Upper lobe of left lung (tissue), 6 donors: ENCODE data around the gene ALKBH7. TPM values are rescaled to one million over a fixed set of nuclear protein-coding genes. Genes with fewer than 3 reads are reported as not detected.
"Not testable (repeated sequence)": the region's sequence is repeated elsewhere in the genome, so short reads cannot be mapped to it uniquely, and the experiment has no call there.

Experiments
- ATAC-seq, 2 donors: fragments of 200-7000 bp; cut with Tn5 transposase; one replicate each; pipeline ENCODE4 v1.9.1; 2022; ENCODE audit warnings: mild to moderate bottlenecking in 2 of 2, moderate library complexity in 2 of 2; ENCODE audit not compliant: low FRiP score in 2 of 2
- DNase-seq, 2 donors: peaks; one replicate each; pipeline ENCODE4 v3.0.0-alpha.2; 2019 to 2020
- H3K27ac ChIP-seq, 4 donors: fragments of 200-600 bp; sonication (generic); one replicate each; pipeline ENCODE4 v1.5.1; 2016 to 2019
- H3K27me3 ChIP-seq, 4 donors: fragments of 200-600 bp; sonication (generic); one replicate each; pipeline ENCODE4 v1.5.1; 2017 to 2019
- H3K36me3 ChIP-seq, 4 donors: fragments of 200-600 bp; sonication (generic); one replicate each; pipeline ENCODE4 v1.5.1; 2016 to 2019
- H3K4me1 ChIP-seq, 4 donors: fragments of 200-600 bp; sonication (generic); one replicate each; pipeline ENCODE4 v1.5.1; 2018 to 2019
- H3K4me3 ChIP-seq, 4 donors: fragments of 200-600 bp; sonication (generic); one replicate each; pipeline ENCODE4 v1.5.1; 2017 to 2019; ENCODE audit warnings: mild to moderate bottlenecking in 2 of 4, moderate library complexity in 1 of 4
- H3K9me3 ChIP-seq, 4 donors: fragments of 200-600 bp; sonication (generic); one replicate each; pipeline ENCODE4 v1.5.1; 2018 to 2019
- EP300 ChIP-seq, 4 donors: sonication (generic); formaldehyde crosslinking; IDR thresholded peaks; one replicate each; pipeline ENCODE4 v1.5.1; 2017; ENCODE audit warnings: antibody characterized with exemption in 4 of 4, control low read depth in 2 of 4
- POLR2A ChIP-seq, 4 donors: fragments of 450-650 bp; IDR thresholded peaks; one replicate each; pipeline ENCODE4 v1.5.1; 2016 to 2017; ENCODE audit warnings: antibody characterized with exemption in 4 of 4, mild to moderate bottlenecking in 2 of 4
- POLR2AphosphoS5 ChIP-seq, 2 donors: sonication (generic); formaldehyde crosslinking; IDR thresholded peaks; one replicate each; pipeline ENCODE4 v1.5.1; 2017; ENCODE audit warnings: antibody characterized with exemption in 2 of 2
- WGBS, 2 donors: methylation state at CpG; one replicate each; pipeline ENCODE4 v1.1.5; 2017 to 2018; 5-methylcytosine and 5-hydroxymethylcytosine counted together
- total RNA-seq, 6 donors: library from RNA; depleted of rRNA in 4 of 6; stranded (reverse); fragments of >200 nt in 4 of 6; gene quantifications; one replicate each; pipeline versions ENCODE4 v1.1.0 to v1.2.1, GENCODE V29; 2016 to 2021
- TF ChIP-seq, protein P1 (sequence below), 6 experiments: fragments of 450-650 bp in 4 of 6; fragments of 200-600 bp in 2 of 6; sonication (generic) in 2 of 6; IDR thresholded peaks; one replicate each; pipeline ENCODE4 v1.5.1; 2016 to 2019; ENCODE audit warnings: antibody characterized with exemption in 6 of 6
- donor health status: DM: no; HTN: no; CAD: no; lungs with moderate emphysema.
- donor health status: DM: no; HTN: yes; CAD: no; lungs with severe emphysema.

ALKBH7 gene
- total RNA-seq, 6 donors from 2014 or later, result 58.5 to 105 (median 77.0) TPM

GRCh38 chr19:6396305-6396704 is 23.7 kb downstream of the ALKBH7 start:
- TF ChIP-seq, protein P1, sequence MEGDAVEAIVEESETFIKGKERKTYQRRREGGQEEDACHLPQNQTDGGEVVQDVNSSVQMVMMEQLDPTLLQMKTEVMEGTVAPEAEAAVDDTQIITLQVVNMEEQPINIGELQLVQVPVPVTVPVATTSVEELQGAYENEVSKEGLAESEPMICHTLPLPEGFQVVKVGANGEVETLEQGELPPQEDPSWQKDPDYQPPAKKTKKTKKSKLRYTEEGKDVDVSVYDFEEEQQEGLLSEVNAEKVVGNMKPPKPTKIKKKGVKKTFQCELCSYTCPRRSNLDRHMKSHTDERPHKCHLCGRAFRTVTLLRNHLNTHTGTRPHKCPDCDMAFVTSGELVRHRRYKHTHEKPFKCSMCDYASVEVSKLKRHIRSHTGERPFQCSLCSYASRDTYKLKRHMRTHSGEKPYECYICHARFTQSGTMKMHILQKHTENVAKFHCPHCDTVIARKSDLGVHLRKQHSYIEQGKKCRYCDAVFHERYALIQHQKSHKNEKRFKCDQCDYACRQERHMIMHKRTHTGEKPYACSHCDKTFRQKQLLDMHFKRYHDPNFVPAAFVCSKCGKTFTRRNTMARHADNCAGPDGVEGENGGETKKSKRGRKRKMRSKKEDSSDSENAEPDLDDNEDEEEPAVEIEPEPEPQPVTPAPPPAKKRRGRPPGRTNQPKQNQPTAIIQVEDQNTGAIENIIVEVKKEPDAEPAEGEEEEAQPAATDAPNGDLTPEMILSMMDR (IDR thresholded peaks at IDR 0.05), result no peak
- TF ChIP-seq EP300 (IDR thresholded peaks at IDR 0.05) (no peak), POLR2A (IDR thresholded peaks at IDR 0.05) (no peak), POLR2AphosphoS5 (IDR thresholded peaks at IDR 0.05) (no peak)
- WGBS, 2 donors, result 92 to 95% methylated on average over 12 of the region's 12 CpGs
- Histone ChIP-seq H3K36me3 (peaks cover 0 to 4% (median 0%) of the 10 kb centered on the region in 4 donors), H3K4me1 (peaks cover 8 to 21% (median 11%) of the 10 kb centered on the region in 4 donors), H3K4me3 (no peak overlapping the region), H3K9me3 (no peaks in the 10 kb centered on the region), H3K27me3 (no peaks in the 10 kb centered on the region), H3K27ac (no peak overlapping the region)
- DNase-seq, result no peak
- no peak for ATAC-seq

DNA sequence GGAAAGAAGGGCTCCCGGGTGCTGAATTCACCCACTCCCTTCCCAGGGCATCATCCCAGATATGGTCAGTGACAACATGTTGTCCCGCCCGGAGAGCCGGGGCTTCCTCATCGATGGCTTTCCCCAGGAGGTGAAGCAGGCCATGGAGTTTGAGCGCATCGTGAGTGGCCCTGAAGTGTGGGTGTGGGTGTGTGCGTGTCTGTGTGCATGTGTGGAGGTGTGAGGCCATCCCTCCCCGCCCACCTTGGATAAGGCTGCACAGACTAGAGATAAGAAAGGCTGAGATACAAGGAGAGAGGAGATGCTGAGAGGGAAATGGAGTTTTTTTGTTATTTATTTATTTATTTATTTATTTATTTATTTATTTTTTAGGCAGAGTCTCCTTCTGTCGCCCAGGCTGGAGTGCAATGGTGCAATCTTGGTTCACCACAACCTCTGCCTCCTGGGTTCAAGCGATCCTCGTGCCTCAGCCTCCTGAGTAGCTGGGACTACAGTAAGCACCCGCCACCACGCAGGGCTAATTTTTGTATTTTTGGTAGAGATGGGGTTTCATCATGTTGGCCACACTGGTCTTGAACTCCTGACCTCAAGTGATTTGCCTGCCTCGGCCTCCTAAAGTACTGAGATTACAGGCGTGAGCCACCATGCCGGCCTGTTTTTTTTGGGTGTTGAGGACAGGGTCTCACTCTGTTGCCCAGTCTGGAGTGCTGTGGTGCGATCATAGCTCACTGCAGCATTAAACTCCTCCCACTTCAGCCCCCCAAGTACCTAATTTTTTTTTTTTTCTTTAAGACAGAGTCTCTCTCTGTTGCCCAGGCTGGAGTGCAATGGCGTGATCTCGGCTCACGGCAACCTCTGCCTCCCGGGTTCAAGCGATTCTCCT is 27.7 kb downstream of the ALKBH7 start:
- not testable (repeated sequence) for H3K4me1 ChIP-seq, DNase-seq, H3K4me3 ChIP-seq, H3K9me3 ChIP-seq, H3K27ac ChIP-seq, H3K36me3 ChIP-seq, ATAC-seq, H3K27me3 ChIP-seq
- WGBS, 2 donors, result 85 to 95% methylated on average over 23 of the region's 23 CpGs

DNA sequence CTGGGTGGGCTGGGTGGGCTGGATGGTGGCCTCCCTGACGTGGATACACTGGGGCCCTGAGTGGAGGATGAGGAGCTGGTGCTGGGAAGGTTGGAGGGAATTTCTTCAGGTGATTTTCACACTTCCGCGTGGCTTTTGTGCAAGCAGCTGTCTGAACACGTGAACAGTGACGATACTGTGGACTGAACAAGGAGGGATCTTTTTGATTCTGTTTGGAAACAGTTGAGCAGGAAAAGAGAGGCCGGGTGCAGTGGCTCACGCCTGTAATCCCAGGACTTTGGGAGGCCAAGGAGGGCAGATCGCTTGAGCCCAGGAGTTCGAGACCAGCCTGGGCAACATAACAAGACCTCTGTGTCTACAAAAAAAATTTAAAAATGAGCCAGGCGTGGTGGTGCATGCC is 29.5 kb downstream of the ALKBH7 start:
- 83 to 88% methylated on average over 10 of the region's 10 CpGs for WGBS, 2 donors
- no peak overlapping the region for H3K27ac ChIP-seq
- no peaks in the 10 kb centered on the region for H3K4me1 ChIP-seq
- H3K9me3 ChIP-seq, result no peaks in the 10 kb centered on the region
- ATAC-seq (no peak), DNase-seq (no peak)
- H3K36me3 ChIP-seq, result no peaks in the 10 kb centered on the region
- H3K27me3 ChIP-seq, result no peaks in the 10 kb centered on the region
- H3K4me3 ChIP-seq, result no peak overlapping the region
- TF ChIP-seq, protein P1 (IDR thresholded peaks at IDR 0.05), result no peak
- TF ChIP-seq POLR2AphosphoS5 (IDR thresholded peaks at IDR 0.05) (no peak), POLR2A (IDR thresholded peaks at IDR 0.05) (no peak), EP300 (IDR thresholded peaks at IDR 0.05) (no peak)

- no peaks in the 10 kb centered on the region for H3K9me3 ChIP-seq
- ATAC-seq, result no peak
Measured at GRCh38 chr19:6402837-6403608, 30.4 kb downstream of the ALKBH7 start.

GRCh38 chr19:6406401-6406800 is 33.8 kb downstream of the ALKBH7 start:
- Histone ChIP-seq H3K27ac (no peak overlapping the region), H3K36me3 (no peaks in the 10 kb centered on the region), H3K4me1 (no peaks in the 10 kb centered on the region), H3K27me3 (no peaks in the 10 kb centered on the region), H3K4me3 (no peak overlapping the region), H3K9me3 (no peaks in the 10 kb centered on the region)
- DNase-seq (no peak), ATAC-seq (no peak)
- 72 to 84% methylated on average over 5 of the region's 5 CpGs for WGBS, 2 donors
- TF ChIP-seq POLR2AphosphoS5 (IDR thresholded peaks at IDR 0.05), result no peak
- TF ChIP-seq POLR2A (IDR thresholded peaks at IDR 0.05), result no peak
- TF ChIP-seq EP300 (IDR thresholded peaks at IDR 0.05), result no peak
- TF ChIP-seq, protein P1 (IDR thresholded peaks at IDR 0.05), result no peak

More at GRCh38 chr19:6402837-6403608, 30.4 kb downstream of the ALKBH7 start:
- 71 to 75% methylated on average over 22 of the region's 22 CpGs for WGBS, 2 donors
- TF ChIP-seq, protein P1 (IDR thresholded peaks at IDR 0.05), result no peak
- no peak for TF ChIP-seq POLR2AphosphoS5 (IDR thresholded peaks at IDR 0.05)
- no peak for TF ChIP-seq POLR2A (IDR thresholded peaks at IDR 0.05)
- no peak for TF ChIP-seq EP300 (IDR thresholded peaks at IDR 0.05)
- DNase-seq, result no peak
- no peak overlapping the region for H3K4me3 ChIP-seq
- no peaks in the 10 kb centered on the region for H3K36me3 ChIP-seq
- H3K27me3 ChIP-seq, result no peaks in the 10 kb centered on the region
- no peak overlapping the region for H3K27ac ChIP-seq
- H3K4me1 ChIP-seq, result no peaks in the 10 kb centered on the region
